NCI-H187 (cell line): ENCODE data around the gene CCDC24.
A peak's percentile ranks its signal among the peaks of the same experiment; 100 is the strongest.

Experiments used
- DNase-seq, 2 experiments: peaks; one replicate each; lab custom pipeline; 2025; lab: John Stamatoyannopoulos, UW

CCDC24 gene

GRCh38 chr1:43991476-43992231, at the start of gene CCDC24:
Gene CCDC24, plus strand, starts transcription at chr1:43991599. Its CDS starts 280 bp downstream, at chr1:43991879.
- DNase-seq: peak; percentile 50 to 64

GRCh38 chr1:43942411-43942810, 49.0 kb upstream of the CCDC24 start:
- no peak for DNase-seq

GRCh38 chr1:43944860-43945259, 46.5 kb upstream of the CCDC24 start:
- no peak for DNase-seq

GRCh38 chr1:43945674-43946235, 45.6 kb upstream of the CCDC24 start:
- DNase-seq: no peak

- peak; percentile 90 to 93 for DNase-seq
Observed at GRCh38 chr1:43946236-43947060, 45.0 kb upstream of the CCDC24 start, which contains the start of gene IPO13. Gene IPO13, plus strand, starts transcription at chr1:43946950. Its CDS starts 651 bp downstream, at chr1:43947601.

GRCh38 chr1:43947061-43947873, 44.1 kb upstream of the CCDC24 start:
- DNase-seq: no peak

- no peak for DNase-seq
Observed at GRCh38 chr1:43947874-43948437, 43.4 kb upstream of the CCDC24 start.

GRCh38 chr1:43949678-43950077, 41.7 kb upstream of the CCDC24 start:
- DNase-seq: no peak

- DNase-seq: peak in 1 of 2 experiments; percentile 42
Observed at GRCh38 chr1:43951021-43951985, 40.1 kb upstream of the CCDC24 start.

GRCh38 chr1:43952731-43953346, 38.6 kb upstream of the CCDC24 start:
- DNase-seq: peak; percentile 71 to 88

GRCh38 chr1:43953361-43953760, 38.0 kb upstream of the CCDC24 start:
- no peak for DNase-seq

GRCh38 chr1:43954036-43954435, 37.4 kb upstream of the CCDC24 start:
- DNase-seq: no peak

- DNase-seq: no peak
Observed at GRCh38 chr1:43956234-43956633, 35.2 kb upstream of the CCDC24 start.

GRCh38 chr1:43957407-43958040, 33.9 kb upstream of the CCDC24 start:
- DNase-seq: no peak

GRCh38 chr1:43958351-43959255, 32.8 kb upstream of the CCDC24 start:
- DNase-seq: no peak

GRCh38 chr1:43960798-43961197, 30.6 kb upstream of the CCDC24 start:
- DNase-seq: no peak

- no peak for DNase-seq
Observed at GRCh38 chr1:43961692-43962091, 29.7 kb upstream of the CCDC24 start.

- no peak for DNase-seq
Observed at GRCh38 chr1:43962324-43962723, 29.1 kb upstream of the CCDC24 start.
